Choroid plexus epithelial cell (primary cell): ENCODE data around the gene AFF2.

Experiments used
- DNase-seq: peaks from one replicate; pipeline ENCODE4 v3.0.0-alpha.2; 2010; ENCODE audit warnings: low read depth
- H3K4me3 ChIP-seq: 2 replicates; pipeline ENCODE4 v1.5.1; 2011; ENCODE audit warnings: low read depth, mild to moderate bottlenecking, control low read depth, low read length, moderate library complexity
- TF ChIP-seq, protein P1 (sequence below): conservative IDR thresholded peaks from 2 replicates; pipeline ENCODE4 v1.5.1; 2011; ENCODE audit warnings: low read depth, mild to moderate bottlenecking, control low read depth, inconsistent platforms, low read length, moderate library complexity

Gene AFF2

DNA sequence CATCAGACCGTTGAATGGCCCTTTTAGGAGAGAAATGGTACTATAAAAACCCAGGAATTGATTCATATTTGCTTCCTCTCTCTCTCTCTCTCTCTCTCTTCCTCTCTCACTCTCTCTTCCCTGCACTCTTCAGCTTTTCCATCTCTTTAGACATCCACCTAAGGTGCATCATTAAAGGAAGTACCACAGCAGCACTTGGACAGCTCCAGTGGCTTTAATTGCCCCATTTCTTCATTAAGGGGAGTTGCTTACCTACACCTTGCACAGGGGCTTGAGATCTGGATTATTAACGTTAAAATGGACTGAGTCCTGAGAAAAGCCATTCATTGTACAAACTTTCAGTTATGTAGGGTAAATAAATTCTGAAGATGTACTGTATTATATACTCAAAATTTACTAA lies 323.6 kb downstream of the AFF2 start:
- no peak overlapping the region for H3K4me3 ChIP-seq
- TF ChIP-seq, protein P1, sequence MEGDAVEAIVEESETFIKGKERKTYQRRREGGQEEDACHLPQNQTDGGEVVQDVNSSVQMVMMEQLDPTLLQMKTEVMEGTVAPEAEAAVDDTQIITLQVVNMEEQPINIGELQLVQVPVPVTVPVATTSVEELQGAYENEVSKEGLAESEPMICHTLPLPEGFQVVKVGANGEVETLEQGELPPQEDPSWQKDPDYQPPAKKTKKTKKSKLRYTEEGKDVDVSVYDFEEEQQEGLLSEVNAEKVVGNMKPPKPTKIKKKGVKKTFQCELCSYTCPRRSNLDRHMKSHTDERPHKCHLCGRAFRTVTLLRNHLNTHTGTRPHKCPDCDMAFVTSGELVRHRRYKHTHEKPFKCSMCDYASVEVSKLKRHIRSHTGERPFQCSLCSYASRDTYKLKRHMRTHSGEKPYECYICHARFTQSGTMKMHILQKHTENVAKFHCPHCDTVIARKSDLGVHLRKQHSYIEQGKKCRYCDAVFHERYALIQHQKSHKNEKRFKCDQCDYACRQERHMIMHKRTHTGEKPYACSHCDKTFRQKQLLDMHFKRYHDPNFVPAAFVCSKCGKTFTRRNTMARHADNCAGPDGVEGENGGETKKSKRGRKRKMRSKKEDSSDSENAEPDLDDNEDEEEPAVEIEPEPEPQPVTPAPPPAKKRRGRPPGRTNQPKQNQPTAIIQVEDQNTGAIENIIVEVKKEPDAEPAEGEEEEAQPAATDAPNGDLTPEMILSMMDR: no peak
- no peak for DNase-seq

DNA sequence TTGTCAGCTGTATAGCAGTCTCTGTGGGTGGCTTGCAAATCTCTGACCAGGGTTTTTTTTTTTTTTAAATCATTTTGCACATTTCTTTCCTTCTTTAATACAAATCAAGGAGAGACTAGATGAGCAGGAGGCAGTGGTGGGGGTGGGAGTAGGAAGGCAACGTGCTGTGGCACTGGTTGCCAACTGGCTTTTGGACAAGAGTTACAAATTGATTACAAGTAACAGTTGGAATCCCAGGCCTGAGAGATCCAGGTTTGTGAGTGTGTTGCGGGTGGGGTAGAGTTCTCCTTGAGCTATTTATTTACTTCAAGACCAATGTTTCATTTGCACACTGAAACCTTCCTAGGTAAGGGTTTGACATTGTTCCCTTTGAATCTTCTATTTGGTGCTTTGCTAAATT lies 325.3 kb downstream of the AFF2 start:
- H3K4me3 ChIP-seq: no peak overlapping the region
- DNase-seq: no peak
- TF ChIP-seq, protein P1: no peak

DNA sequence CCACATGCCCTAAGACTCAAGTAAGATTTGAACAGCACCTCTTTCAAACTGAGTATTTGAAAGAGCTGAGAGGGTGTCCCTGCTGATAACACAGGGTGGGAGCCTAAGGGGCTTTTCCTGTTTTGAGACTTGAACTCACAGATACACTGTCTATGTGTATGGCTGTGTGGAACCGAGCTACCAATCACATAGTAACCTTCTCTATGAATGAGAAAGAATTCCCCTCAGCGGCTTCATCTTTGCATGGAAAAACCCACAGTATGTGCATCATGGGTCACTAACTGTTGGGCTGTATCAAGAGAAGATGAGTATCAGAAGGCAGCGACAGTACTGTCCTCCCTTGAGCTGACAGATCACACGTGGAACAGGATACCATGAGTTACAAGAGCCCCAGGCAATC lies 336.3 kb downstream of the AFF2 start:
- no peak for DNase-seq
- no peak overlapping the region for H3K4me3 ChIP-seq
- TF ChIP-seq, protein P1: no peak

DNA sequence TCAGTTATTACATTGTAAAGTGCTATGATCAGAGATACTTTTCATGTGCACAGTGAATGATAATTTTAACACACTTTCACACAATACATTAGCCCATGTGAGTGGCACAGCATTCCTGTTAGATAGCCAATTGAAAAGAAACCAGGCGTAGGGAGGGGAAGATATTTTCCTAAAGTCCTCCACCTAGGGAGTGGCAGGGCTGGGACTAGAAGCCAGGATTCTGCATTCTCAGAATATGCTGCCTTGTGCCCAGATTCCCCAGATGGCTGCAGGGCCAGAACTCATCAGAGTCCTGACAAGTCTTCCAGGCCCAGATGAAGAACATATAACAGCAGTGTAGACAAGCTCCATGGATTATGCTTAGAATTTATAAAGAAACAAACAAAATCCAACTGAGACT lies 350.2 kb downstream of the AFF2 start:
- DNase-seq: no peak
- TF ChIP-seq, protein P1: no peak
- no peak overlapping the region for H3K4me3 ChIP-seq

DNA sequence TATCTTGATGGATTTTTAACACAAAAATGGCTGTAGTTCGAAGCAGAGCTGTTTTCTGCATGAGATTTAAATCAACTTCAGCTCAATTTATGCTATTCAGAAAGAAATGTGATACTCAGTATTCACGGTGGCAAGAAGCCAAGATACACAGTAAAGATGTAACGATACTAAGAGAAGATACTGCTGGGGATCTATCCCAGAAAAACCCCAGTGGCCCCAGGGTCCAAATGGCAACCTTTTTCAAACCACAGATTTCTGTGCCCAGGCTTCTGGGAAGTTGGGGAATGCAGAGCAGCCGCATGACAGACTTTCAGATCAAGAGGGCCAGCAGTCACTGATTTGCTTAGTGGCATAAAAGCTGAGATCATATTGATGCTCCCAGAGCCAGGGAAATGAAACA lies 353.9 kb downstream of the AFF2 start:
- no peak overlapping the region for H3K4me3 ChIP-seq
- peak; percentile 42 for DNase-seq
- TF ChIP-seq, protein P1: no peak

DNA sequence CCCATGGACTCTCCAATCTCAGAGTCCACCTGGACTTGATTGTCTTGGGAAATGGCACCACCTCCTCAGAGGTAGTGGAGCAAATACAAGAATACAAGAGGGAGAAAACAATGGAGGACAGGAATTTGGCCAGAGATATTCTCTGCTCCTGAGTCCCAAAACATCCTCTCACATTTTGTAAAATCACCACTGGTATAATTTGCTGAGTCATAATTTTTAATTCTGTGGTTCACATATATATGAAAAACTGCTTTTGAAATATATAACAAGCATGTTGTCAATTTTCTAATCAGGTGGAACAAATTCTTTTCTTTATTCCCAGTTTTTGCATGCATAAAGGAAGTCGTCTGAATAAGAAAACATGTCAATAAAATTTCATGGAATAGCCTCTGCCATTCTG lies 356.1 kb downstream of the AFF2 start:
- DNase-seq: no peak
- H3K4me3 ChIP-seq: no peak overlapping the region
- TF ChIP-seq, protein P1: no peak

DNA sequence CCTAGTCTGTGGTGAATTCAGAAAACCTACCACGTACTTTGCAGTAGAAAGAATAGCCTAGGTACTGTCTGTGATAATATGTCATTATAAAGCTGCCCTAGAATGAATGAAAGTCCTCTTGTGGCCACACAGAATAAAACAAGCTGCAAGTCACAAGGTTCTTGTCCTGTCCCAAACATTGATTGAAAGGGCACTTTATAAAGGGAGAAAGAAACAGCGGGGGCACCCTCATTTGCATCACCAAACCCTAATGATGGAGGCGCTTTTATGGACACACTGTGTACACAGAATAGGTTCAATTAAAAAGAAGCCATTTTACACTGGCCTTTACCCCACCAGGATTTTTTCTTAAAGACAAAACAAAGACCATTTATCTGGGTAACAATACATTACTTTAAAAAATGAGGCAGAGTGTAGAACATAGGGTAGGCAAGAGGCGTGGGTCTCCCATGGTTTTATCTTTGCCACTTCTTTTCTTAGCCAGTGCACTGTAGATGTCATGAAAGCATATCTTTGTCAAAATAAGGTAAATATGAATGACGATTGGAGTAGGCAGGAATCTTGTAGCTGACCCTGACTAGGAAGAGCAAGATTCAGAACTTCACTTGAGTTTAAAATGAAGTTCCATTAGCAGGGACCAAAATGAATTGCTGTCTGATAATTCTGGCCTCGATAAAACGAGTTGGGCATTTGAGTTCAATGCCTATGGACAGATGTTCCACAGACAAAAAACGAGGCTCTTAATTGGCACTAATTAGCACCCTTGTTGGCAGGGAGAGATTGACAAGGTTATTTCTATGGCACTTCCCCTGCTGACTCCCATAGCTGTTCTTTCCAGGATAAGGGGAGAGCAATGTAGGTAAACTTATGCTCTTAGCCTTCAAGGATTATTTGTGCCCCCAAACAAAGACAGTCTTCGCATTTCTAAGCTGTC lies 365.1 kb downstream of the AFF2 start:
- DNase-seq: no peak
- no peak overlapping the region for H3K4me3 ChIP-seq
- TF ChIP-seq, protein P1: no peak
